ENCODE data around the gene SATB1.
"Not testable (repeated sequence)": the region's sequence is repeated elsewhere in the genome, so short reads cannot be mapped to it uniquely, and the experiment has no call there.

SATB1 gene

GRCh38 chr3:18349197-18349798 is 75.8 kb downstream of the SATB1 start:
- no peak for DNase-seq

- DNase-seq, result no peak
Measured at GRCh38 chr3:18346097-18346496, 79.0 kb downstream of the SATB1 start.

GRCh38 chr3:18345015-18345367 is 80.1 kb downstream of the SATB1 start:
- DNase-seq, result no peak

DNA sequence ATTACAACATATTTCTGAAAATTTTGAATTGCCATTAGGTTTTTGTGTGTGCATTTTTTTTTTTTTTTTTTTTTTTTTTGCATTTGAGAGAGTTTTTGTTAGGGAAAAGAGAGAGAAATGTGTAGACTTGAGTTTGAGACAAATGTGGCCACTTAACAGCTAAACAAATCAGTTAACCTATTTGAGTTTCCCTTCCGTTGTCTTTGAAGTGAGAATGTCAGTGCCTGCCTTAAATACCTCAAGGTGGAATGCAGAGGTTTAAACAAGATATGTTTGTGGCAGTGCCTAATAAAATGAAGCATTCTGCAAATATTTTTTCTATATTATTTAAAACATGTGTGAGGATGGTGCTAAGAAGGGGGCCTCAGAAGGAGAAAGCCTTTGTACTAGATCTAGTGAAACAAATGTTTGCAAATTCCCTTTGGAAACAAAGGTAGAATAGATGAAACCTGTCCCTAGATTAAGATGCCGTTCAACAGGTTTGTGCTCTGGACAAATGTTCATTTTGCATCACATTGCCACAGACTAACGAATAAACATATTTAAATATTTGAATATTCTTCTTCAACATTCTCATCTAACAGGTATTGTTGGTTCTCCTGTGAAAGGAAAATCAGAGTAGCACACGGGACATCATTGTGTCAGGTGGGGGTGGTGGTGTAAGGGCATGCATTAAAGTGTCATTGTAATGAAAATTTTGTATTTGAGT is 80.7 kb downstream of the SATB1 start:
- no peak for DNase-seq

DNA sequence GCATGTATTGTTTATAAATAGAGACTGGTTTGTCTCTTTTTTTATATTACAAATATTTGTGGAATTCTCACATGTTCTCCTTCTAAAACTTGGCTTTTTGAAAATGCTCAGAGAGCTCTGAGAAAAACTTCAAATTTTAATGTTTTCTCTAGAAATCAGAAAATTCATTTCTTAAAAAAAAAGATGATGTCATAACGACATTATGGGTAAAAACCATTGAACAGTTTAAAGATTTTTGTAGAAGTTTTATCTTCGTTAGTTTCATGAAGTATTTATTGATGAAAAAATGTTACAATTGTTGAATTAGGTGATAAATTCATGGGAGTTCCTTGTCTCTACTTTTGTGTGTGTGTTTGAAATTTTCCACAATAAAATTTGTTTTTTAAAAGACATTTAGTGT is 81.3 kb downstream of the SATB1 start:
- no peak for DNase-seq

DNA sequence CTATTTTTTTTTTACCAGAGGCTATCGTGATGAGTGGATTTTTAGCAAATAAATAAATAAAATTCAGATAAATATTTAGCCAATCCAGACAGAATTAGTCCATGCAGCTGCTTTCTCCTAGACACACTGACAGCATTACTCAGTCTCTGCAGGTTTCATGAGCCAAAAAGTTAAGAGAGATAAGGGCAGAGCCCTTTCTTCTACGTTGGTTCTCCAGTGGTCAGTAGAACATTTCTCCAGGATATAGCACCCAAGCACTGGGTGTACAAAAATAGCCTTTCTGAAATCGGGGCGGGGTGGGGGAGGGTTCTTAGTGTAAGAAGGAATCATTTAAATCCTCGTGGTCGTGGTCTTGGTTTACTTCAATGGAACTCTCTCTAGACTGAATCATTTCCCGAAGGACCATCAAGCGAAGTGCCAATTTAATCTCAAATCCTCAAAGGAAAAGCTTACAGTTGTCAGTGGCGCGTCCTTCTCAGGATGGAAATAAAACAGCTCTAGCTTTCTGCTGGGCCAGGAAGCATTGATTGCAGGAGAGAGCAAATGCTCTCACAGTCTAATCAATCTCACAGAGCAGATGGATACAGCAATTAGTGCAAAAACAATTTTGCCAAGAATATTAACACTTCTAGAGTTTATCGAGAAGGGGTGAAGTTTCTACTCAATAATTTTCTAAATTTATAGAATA is 86.2 kb downstream of the SATB1 start:
- DNase-seq, result no peak

- DNase-seq, result no peak
Measured at GRCh38 chr3:18337231-18337630, 87.9 kb downstream of the SATB1 start.

GRCh38 chr3:18334837-18335601 is 90.1 kb downstream of the SATB1 start:
- no peak for DNase-seq

DNA sequence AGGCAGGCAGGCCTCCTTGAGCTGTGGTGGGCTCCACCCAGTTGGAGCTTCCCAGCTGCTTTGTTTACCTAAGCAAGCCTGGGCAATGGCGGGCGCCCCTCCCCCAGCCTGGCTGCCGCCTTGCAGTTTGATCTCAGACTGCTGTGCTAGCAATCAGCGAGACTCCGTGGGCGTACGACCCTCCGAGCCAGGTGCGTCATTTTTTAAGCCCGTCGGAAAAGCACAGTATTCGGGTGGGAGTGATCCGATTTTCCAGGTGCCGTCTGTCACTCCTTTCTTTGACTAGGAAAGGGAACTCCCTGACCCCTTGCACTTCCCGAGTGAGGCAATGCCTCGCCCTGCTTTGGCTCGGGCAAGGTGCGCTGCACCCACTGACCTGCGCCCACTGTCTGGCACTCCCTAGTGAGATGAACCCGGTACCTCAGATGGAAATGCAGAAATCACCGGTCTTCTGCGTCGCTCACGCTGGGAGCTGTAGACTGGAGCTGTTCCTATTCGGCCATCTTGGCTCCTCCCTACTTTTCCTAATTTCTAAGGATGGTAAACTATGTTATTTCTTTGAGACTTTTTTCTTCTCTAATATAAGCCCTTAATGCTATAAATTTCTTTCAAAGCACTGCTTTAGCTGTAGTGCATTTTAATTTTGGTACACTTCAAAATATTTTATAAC is 94.2 kb downstream of the SATB1 start:
- not testable (repeated sequence) for DNase-seq

GRCh38 chr3:18308096-18308650 is 117.0 kb downstream of the SATB1 start:
- DNase-seq, result no peak

GRCh38 chr3:18307529-18307928 is 117.6 kb downstream of the SATB1 start:
- DNase-seq, result no peak

GRCh38 chr3:18302517-18302916 is 122.6 kb downstream of the SATB1 start:
- DNase-seq, result no peak

- DNase-seq, result no peak
Measured at GRCh38 chr3:18301781-18302180, 123.4 kb downstream of the SATB1 start.

DNA sequence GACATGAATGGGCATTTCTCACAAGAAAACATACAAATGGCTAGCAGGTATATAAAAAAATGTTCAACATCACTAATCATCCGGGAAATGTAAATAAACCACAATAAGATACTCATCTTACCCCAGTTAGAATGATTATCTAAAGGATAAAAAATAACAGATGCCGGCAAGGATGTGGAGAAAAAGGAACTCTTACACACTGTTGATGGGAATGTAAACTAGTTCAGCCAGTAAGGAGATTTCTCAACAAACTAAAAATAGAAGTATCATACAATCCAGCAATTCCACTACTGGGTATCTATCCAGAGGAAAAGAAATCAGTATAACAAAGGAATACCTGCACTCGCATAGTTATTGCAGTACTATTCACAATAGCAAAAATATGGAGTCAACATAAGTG is 124.2 kb downstream of the SATB1 start:
- no peak for DNase-seq

- no peak for DNase-seq
Measured at GRCh38 chr3:18297126-18297525, 128.0 kb downstream of the SATB1 start.
